IPS-18a (cell line): Measurements from ENCODE around the gene YPEL2.

Experiments
- H3K27ac ChIP-seq: one replicate; pipeline ENCODE4 v1.5.1; 2013; ENCODE audit warnings: low read length
- H3K27me3 ChIP-seq: one replicate; pipeline ENCODE4 v1.6.1; 2013; ENCODE audit warnings: mild to moderate bottlenecking, low read length; ENCODE audit not compliant: control insufficient read depth, insufficient read depth
- H3K36me3 ChIP-seq: one replicate; pipeline ENCODE4 v1.6.1; 2013; ENCODE audit warnings: low read depth, low read length; ENCODE audit not compliant: control insufficient read depth
- H3K4me1 ChIP-seq: one replicate; pipeline ENCODE4 v1.6.1; 2013; ENCODE audit warnings: low read depth, low read length; ENCODE audit not compliant: control insufficient read depth
- H3K4me3 ChIP-seq: one replicate; pipeline ENCODE4 v1.5.1; 2013; ENCODE audit warnings: low read length
- H3K9ac ChIP-seq: one replicate; pipeline ENCODE4 v1.6.1; 2013; ENCODE audit warnings: mild to moderate bottlenecking, low read length, moderate library complexity
- H3K9me3 ChIP-seq: one replicate; pipeline ENCODE4 v1.6.1; 2013; ENCODE audit warnings: low read depth, low read length; ENCODE audit not compliant: control insufficient read depth

YPEL2 gene

GRCh38 chr17:59331929-59332748 is 684 bp downstream of the YPEL2 start:
- Histone ChIP-seq H3K9me3 (no peaks in the 10 kb centered on the region), H3K4me1 (peaks cover 10% of the 10 kb centered on the region), H3K36me3 (no peaks in the 10 kb centered on the region), H3K4me3 (peak overlapping the region; percentile 63), H3K27ac (no peak overlapping the region), H3K9ac (no peak overlapping the region), H3K27me3 (peaks cover 33% of the 10 kb centered on the region)

- Histone ChIP-seq H3K27me3 (peaks cover 33% of the 10 kb centered on the region), H3K9ac (no peak overlapping the region), H3K36me3 (no peaks in the 10 kb centered on the region), H3K4me3 (peak overlapping the region; percentile 63), H3K4me1 (peaks cover 10% of the 10 kb centered on the region), H3K27ac (no peak overlapping the region), H3K9me3 (no peaks in the 10 kb centered on the region)
Measured at GRCh38 chr17:59332749-59333377, 1.4 kb downstream of the YPEL2 start.

GRCh38 chr17:59333836-59334235 is 2.4 kb downstream of the YPEL2 start:
- no peak overlapping the region for H3K27ac ChIP-seq
- peaks cover 10% of the 10 kb centered on the region for H3K4me1 ChIP-seq
- H3K36me3 ChIP-seq = no peaks in the 10 kb centered on the region
- H3K9ac ChIP-seq = no peak overlapping the region
- no peak overlapping the region for H3K4me3 ChIP-seq
- H3K9me3 ChIP-seq = no peaks in the 10 kb centered on the region
- H3K27me3 ChIP-seq = peaks cover 33% of the 10 kb centered on the region

- Histone ChIP-seq H3K27ac (no peak overlapping the region), H3K27me3 (peaks cover 33% of the 10 kb centered on the region), H3K36me3 (no peaks in the 10 kb centered on the region)
Measured at GRCh38 chr17:59335685-59336084, 4.2 kb downstream of the YPEL2 start.

GRCh38 chr17:59337741-59338299 is 6.4 kb downstream of the YPEL2 start:
- Histone ChIP-seq H3K27me3 (peaks cover 24% of the 10 kb centered on the region), H3K4me1 (peaks cover under 1% of the 10 kb centered on the region), H3K27ac (no peak overlapping the region), H3K4me3 (no peak overlapping the region), H3K9ac (no peak overlapping the region), H3K9me3 (no peaks in the 10 kb centered on the region), H3K36me3 (no peaks in the 10 kb centered on the region)

More at GRCh38 chr17:59335685-59336084, 4.2 kb downstream of the YPEL2 start:
- Histone ChIP-seq H3K4me1 (peaks cover 3% of the 10 kb centered on the region), H3K9me3 (no peaks in the 10 kb centered on the region), H3K9ac (no peak overlapping the region), H3K4me3 (no peak overlapping the region)

- no peak overlapping the region for H3K9ac ChIP-seq
- H3K27ac ChIP-seq = no peak overlapping the region
- H3K4me1 ChIP-seq = no peaks in the 10 kb centered on the region
- no peaks in the 10 kb centered on the region for H3K36me3 ChIP-seq
- no peaks in the 10 kb centered on the region for H3K9me3 ChIP-seq
- H3K4me3 ChIP-seq = no peak overlapping the region
- H3K27me3 ChIP-seq = peaks cover 18% of the 10 kb centered on the region
Measured at GRCh38 chr17:59338498-59338897, 7.0 kb downstream of the YPEL2 start.

- Histone ChIP-seq H3K9me3 (no peaks in the 10 kb centered on the region), H3K9ac (no peak overlapping the region), H3K4me1 (no peaks in the 10 kb centered on the region), H3K4me3 (no peak overlapping the region), H3K27me3 (no peaks in the 10 kb centered on the region), H3K27ac (no peak overlapping the region), H3K36me3 (no peaks in the 10 kb centered on the region)
Measured at GRCh38 chr17:59341922-59342321, 10.5 kb downstream of the YPEL2 start.

- H3K9me3 ChIP-seq = no peaks in the 10 kb centered on the region
- no peaks in the 10 kb centered on the region for H3K36me3 ChIP-seq
- no peaks in the 10 kb centered on the region for H3K27me3 ChIP-seq
- H3K4me1 ChIP-seq = no peaks in the 10 kb centered on the region
- H3K4me3 ChIP-seq = no peak overlapping the region
- no peak overlapping the region for H3K27ac ChIP-seq
- no peak overlapping the region for H3K9ac ChIP-seq
Measured at GRCh38 chr17:59342681-59343131, 11.3 kb downstream of the YPEL2 start.

- Histone ChIP-seq H3K9me3 (no peaks in the 10 kb centered on the region), H3K9ac (no peak overlapping the region), H3K4me1 (no peaks in the 10 kb centered on the region), H3K27me3 (no peaks in the 10 kb centered on the region), H3K4me3 (no peak overlapping the region), H3K27ac (no peak overlapping the region), H3K36me3 (no peaks in the 10 kb centered on the region)
Measured at GRCh38 chr17:59345476-59345875, 14.0 kb downstream of the YPEL2 start.

GRCh38 chr17:59346341-59346740 is 14.9 kb downstream of the YPEL2 start:
- no peaks in the 10 kb centered on the region for H3K36me3 ChIP-seq
- no peaks in the 10 kb centered on the region for H3K27me3 ChIP-seq
- H3K4me3 ChIP-seq = no peak overlapping the region
- no peaks in the 10 kb centered on the region for H3K4me1 ChIP-seq
- no peak overlapping the region for H3K27ac ChIP-seq
- H3K9ac ChIP-seq = no peak overlapping the region
- H3K9me3 ChIP-seq = no peaks in the 10 kb centered on the region

- H3K27ac ChIP-seq = no peak overlapping the region
- H3K27me3 ChIP-seq = no peaks in the 10 kb centered on the region
- no peak overlapping the region for H3K9ac ChIP-seq
- no peaks in the 10 kb centered on the region for H3K36me3 ChIP-seq
- H3K4me3 ChIP-seq = no peak overlapping the region
- H3K4me1 ChIP-seq = no peaks in the 10 kb centered on the region
- no peaks in the 10 kb centered on the region for H3K9me3 ChIP-seq
Measured at GRCh38 chr17:59346876-59347407, 15.5 kb downstream of the YPEL2 start.
